ENCODE results near the gene LRIG2.

Gene LRIG2

DNA sequence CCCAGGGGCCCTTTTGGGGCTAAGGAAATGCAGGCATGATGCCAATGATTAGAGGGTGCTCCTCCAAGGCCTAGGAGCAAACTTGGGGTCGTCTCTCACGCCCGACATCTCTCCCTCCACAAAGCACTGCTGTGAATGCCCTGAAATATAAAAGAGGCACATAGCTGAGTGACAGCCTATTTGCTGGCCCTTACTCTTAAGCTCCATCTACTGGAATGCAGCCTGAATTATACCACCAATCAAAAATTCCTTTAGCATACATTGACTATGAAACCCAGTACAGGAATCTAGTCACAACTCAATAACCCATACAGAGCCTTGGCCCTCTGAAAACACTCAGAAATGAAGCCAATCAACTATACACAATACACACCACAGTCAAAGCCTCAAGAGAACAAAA is 105.5 kb downstream of the LRIG2 start:
- no peak for DNase-seq

Data from NCI-H1092 (cell line).